HCT116 (cell line): Measurements from ENCODE around the gene ACSF2. TPM values are rescaled to one million over a fixed set of nuclear protein-coding genes. Genes with fewer than 3 reads are reported as not detected.

Experiments used
- ATAC-seq: fragments of 200-7000 bp; cut with Tn5 transposase; 2 replicates; pipeline ENCODE4 v1.9.1; 2020; ENCODE audit warnings: mild to moderate bottlenecking, moderate library complexity
- BruUV-seq: library from RNA; stranded (reverse); fragments of 400-500 nt; replicated peaks from 2 replicates; lab custom pipeline; 2021; lab: Mats Ljungman, UMichigan
- CTCF ChIA-PET: fragments of 300-600 bp; sonication (Branson Sonifier 250); formaldehyde crosslinking; loops from one replicate; lab custom pipeline; 2021; ENCODE audit warnings: antibody characterized with exemption; lab: Charles Lee
- POLR2A ChIA-PET: fragments of 300-600, 350-600 bp; sonication (Branson Sonifier 250); formaldehyde crosslinking; loops from one replicate; lab custom pipeline; 2021; ENCODE audit warnings: antibody characterized with exemption; lab: Charles Lee
- RAD21 ChIA-PET, 2 experiments: fragments of 300-600 bp; sonication (Branson Sonifier 250); formaldehyde crosslinking; loops; one replicate each; lab custom pipeline; 2023; ENCODE audit warnings: low total read pairs in 2 of 2; ENCODE audit not compliant: uncharacterized antibody in 2 of 2, unreplicated experiment in 2 of 2, low non-redundant PET in 1 of 2; lab: Charles Lee
- DNase-seq: peaks from one replicate; pipeline ENCODE4 v3.0.0-alpha.2; 2010; ENCODE audit warnings: low read depth, low spot score
- H2AFZ ChIP-seq: fragments of 200-600 bp; shearing (Covaris generic), sonication (generic); 2 replicates; pipeline ENCODE4 v1.6.1; 2017; ENCODE audit warnings: low read depth, mixed run types, mixed read lengths, antibody characterized with exemption, low read length; ENCODE audit not compliant: poor library complexity, severe bottlenecking
- H3K27ac ChIP-seq: 2 replicates; pipeline ENCODE4 v1.5.1; 2012; ENCODE audit warnings: low read depth, low read length
- H3K27me3 ChIP-seq: fragments of 200-600 bp; sonication (generic); 2 replicates; pipeline ENCODE4 v1.6.1; 2016; ENCODE audit warnings: mixed run types, low read length, mixed read lengths; ENCODE audit not compliant: insufficient read depth
- H3K36me3 ChIP-seq, 2 experiments: fragments of 200-500 bp in 1 of 2; fragments of 200-600 bp in 1 of 2; sonication (Bioruptor generic) in 1 of 2; sonication (generic) in 1 of 2; 2 replicates each; pipeline versions ENCODE4 v1.5.1 to v1.6.1; 2014 to 2016; ENCODE audit warnings: low read length in 2 of 2, inconsistent platforms in 1 of 2, mixed read lengths in 1 of 2, mixed run types in 1 of 2; ENCODE audit not compliant: insufficient read depth in 2 of 2, control insufficient read depth in 1 of 2
- H3K4me1 ChIP-seq, 2 experiments: fragments of 200-600 bp in 1 of 2; sonication (generic) in 1 of 2; 2 replicates each; pipeline versions ENCODE4 v1.5.1 to v1.6.1; 2012 to 2017; ENCODE audit warnings: low read length in 2 of 2, inconsistent platforms in 1 of 2, mild to moderate bottlenecking in 1 of 2, mixed read lengths in 1 of 2, mixed run types in 1 of 2, moderate library complexity in 1 of 2; ENCODE audit not compliant: insufficient read depth in 2 of 2, control insufficient read depth in 1 of 2
- H3K4me2 ChIP-seq: fragments of 200-600 bp; sonication (generic); 2 replicates; pipeline ENCODE4 v1.6.1; 2017; ENCODE audit warnings: mixed run types, low read length, mixed read lengths
- H3K4me3 ChIP-seq, 2 experiments: fragments of 200-600 bp in 1 of 2; sonication (generic) in 1 of 2; replicated peaks in 1 of 2; 2 replicates each; pipeline ENCODE4 v1.5.1; 2011 to 2016; ENCODE audit warnings: low read length in 2 of 2, control low read depth in 1 of 2, low read depth in 1 of 2, mild to moderate bottlenecking in 1 of 2, mixed read lengths in 1 of 2, mixed run types in 1 of 2
- H3K79me2 ChIP-seq: fragments of 200-600 bp; sonication (generic); 2 replicates; pipeline ENCODE4 v1.6.1; 2017; ENCODE audit warnings: mild to moderate bottlenecking, mixed run types, low read length, moderate library complexity, mixed read lengths; ENCODE audit not compliant: insufficient read depth
- H3K9ac ChIP-seq: fragments of 200-600 bp; sonication (generic); 2 replicates; pipeline ENCODE4 v1.6.1; 2016; ENCODE audit warnings: low read length, mixed read lengths
- H3K9me2 ChIP-seq: fragments of 200-600 bp; sonication (generic), shearing (Covaris generic); 2 replicates; pipeline ENCODE4 v1.6.1; 2017; ENCODE audit warnings: mixed run types, mild to moderate bottlenecking, moderate library complexity; ENCODE audit not compliant: insufficient read depth
- H3K9me3 ChIP-seq, 2 experiments: fragments of 200-500 bp in 1 of 2; fragments of 200-600 bp in 1 of 2; sonication (Bioruptor generic) in 1 of 2; sonication (generic) in 1 of 2; 2 replicates each; pipeline ENCODE4 v1.6.1; 2014 to 2017; ENCODE audit warnings: low read length in 2 of 2, mixed read lengths in 2 of 2, inconsistent platforms in 1 of 2, low read depth in 1 of 2, mild to moderate bottlenecking in 1 of 2, mixed run types in 1 of 2, moderate library complexity in 1 of 2; ENCODE audit not compliant: control insufficient read depth in 1 of 2, insufficient read depth in 1 of 2
- H4K20me1 ChIP-seq: fragments of 200-600 bp; sonication (generic), shearing (Covaris generic); 2 replicates; pipeline ENCODE4 v1.6.1; 2017; ENCODE audit warnings: mixed run types, mild to moderate bottlenecking, moderate library complexity; ENCODE audit not compliant: insufficient read depth
- CEBPB ChIP-seq: IDR thresholded peaks from 2 replicates; pipeline ENCODE4 v1.6.1; 2012; ENCODE audit warnings: low read depth
- EGR1 ChIP-seq: IDR thresholded peaks from 2 replicates; pipeline ENCODE4 v1.6.1; 2012; ENCODE audit warnings: low read depth
- ELF1 ChIP-seq: IDR thresholded peaks from 2 replicates; pipeline ENCODE4 v1.6.1; 2012; ENCODE audit warnings: low read depth, borderline replicate concordance
- EZH2phosphoT487 ChIP-seq: fragments of 200-600 bp; IDR thresholded peaks from 2 replicates; pipeline ENCODE4 v1.6.1; 2018; ENCODE audit warnings: antibody characterized with exemption, borderline replicate concordance
- FOSL1 ChIP-seq: IDR thresholded peaks from 2 replicates; pipeline ENCODE4 v1.6.1; 2012; ENCODE audit warnings: low read depth
- JUND ChIP-seq: IDR thresholded peaks from 2 replicates; pipeline ENCODE4 v1.6.1; 2012
- POLR2A ChIP-seq: IDR thresholded peaks from 2 replicates; pipeline ENCODE4 v1.7.0; 2011; ENCODE audit warnings: borderline replicate concordance; ENCODE audit not compliant: insufficient read depth, insufficient read length; ENCODE audit errors: extremely low read depth
- POLR2AphosphoS5 ChIP-seq: IDR thresholded peaks from 2 replicates; pipeline ENCODE4 v1.6.1; 2011; ENCODE audit warnings: mild to moderate bottlenecking, low read depth, low read length, moderate library complexity
- RAD21 ChIP-seq: IDR thresholded peaks from 2 replicates; pipeline ENCODE4 v1.6.1; 2012; ENCODE audit warnings: low read depth, mild to moderate bottlenecking
- SIN3A ChIP-seq: IDR thresholded peaks from 2 replicates; pipeline ENCODE4 v1.6.1; 2012; ENCODE audit warnings: low read depth
- SP1 ChIP-seq: IDR thresholded peaks from 2 replicates; pipeline ENCODE4 v1.6.1; 2012; ENCODE audit warnings: low read depth
- SRF ChIP-seq: IDR thresholded peaks from 2 replicates; pipeline ENCODE4 v1.6.1; 2012; ENCODE audit warnings: low read depth
- TCF7L2 ChIP-seq: IDR thresholded peaks from 2 replicates; pipeline ENCODE4 v1.7.0; 2011; ENCODE audit warnings: borderline replicate concordance, inconsistent platforms; ENCODE audit not compliant: insufficient read depth, insufficient read length; ENCODE audit errors: extremely low read depth
- YY1 ChIP-seq: IDR thresholded peaks from 2 replicates; pipeline ENCODE4 v1.6.1; 2011; ENCODE audit warnings: low read length, low read depth, moderate library complexity, mild to moderate bottlenecking; ENCODE audit not compliant: insufficient replicate concordance; ENCODE audit errors: extremely low read depth
- ZNF274 ChIP-seq: fragments of 200-500 bp; sonication (Bioruptor generic); IDR thresholded peaks from 2 replicates; pipeline ENCODE4 v1.6.1; 2014; ENCODE audit warnings: mild to moderate bottlenecking, low read depth, low read length, inconsistent platforms
- intact Hi-C: fragments of 100-400 bp; cut with micrococcal nuclease; formaldehyde crosslinking; loops from 2 replicates; pipeline ENCODE4 v1.10.0; 2022
- total RNA-seq: library from RNA; stranded (reverse); gene quantifications from one replicate; pipeline ENCODE4 v1.2.1, GENCODE V29; 2021; ENCODE audit not compliant: unreplicated experiment
- TF ChIP-seq, protein P1 (sequence below), 3 experiments: fragments of 200-600 bp in 1 of 3; sonication (generic) in 1 of 3; IDR thresholded peaks in 2 of 3; conservative IDR thresholded peaks in 1 of 3; 2 replicates each; pipeline ENCODE4 v1.5.1; 2012 to 2017; ENCODE audit warnings: low read depth in 2 of 3, low read length in 2 of 3, antibody characterized with exemption in 1 of 3, borderline replicate concordance in 1 of 3, control low read depth in 1 of 3, mild to moderate bottlenecking in 1 of 3, mixed read lengths in 1 of 3, mixed run types in 1 of 3, moderate library complexity in 1 of 3; ENCODE audit not compliant: insufficient read depth in 1 of 3
- TF ChIP-seq, protein P2 (sequence below): IDR thresholded peaks from 2 replicates; pipeline ENCODE4 v1.6.1; 2012
- TF ChIP-seq, protein P3 (sequence below): IDR thresholded peaks from 2 replicates; pipeline ENCODE4 v1.6.1; 2011; ENCODE audit warnings: mild to moderate bottlenecking, low read length, moderate library complexity; ENCODE audit not compliant: insufficient replicate concordance; ENCODE audit errors: extremely low read depth
- TF ChIP-seq, protein P4 (sequence below): IDR thresholded peaks from 2 replicates; pipeline ENCODE4 v1.6.1; 2012; ENCODE audit warnings: low read depth

ACSF2 gene
- total RNA-seq, 1 experiment from 2014 or later: 52.4 TPM

DNA sequence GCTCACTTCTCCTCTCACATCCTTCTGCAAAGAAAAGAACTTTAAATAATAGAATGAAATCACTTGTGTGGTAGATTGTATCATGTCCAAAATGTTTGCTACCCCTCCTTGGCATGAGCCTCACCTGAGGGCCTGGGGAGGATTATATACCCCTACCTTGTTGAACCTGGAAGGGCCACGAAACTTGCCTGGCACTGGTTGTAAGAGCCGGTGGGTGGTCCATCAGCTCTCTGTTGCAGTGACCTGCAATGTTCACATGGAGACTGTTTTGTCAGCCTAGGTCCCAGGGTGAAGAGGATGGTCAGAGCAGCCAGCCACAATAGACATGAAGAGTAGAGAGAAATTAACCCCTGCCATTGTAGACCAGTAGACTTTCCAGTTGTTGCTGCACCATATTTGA is 62.9 kb downstream of the ACSF2 start:
- no peak overlapping the region for H3K4me3 ChIP-seq
- no peaks in the 10 kb centered on the region for H3K9me2 ChIP-seq
- TF ChIP-seq SIN3A (no peak), SP1 (no peak), SRF (no peak), EZH2phosphoT487 (no peak), YY1 (no peak), CEBPB (no peak), RAD21 (no peak), EGR1 (no peak), POLR2A (no peak), JUND (no peak), POLR2AphosphoS5 (no peak), TCF7L2 (no peak), ELF1 (no peak), ZNF274 (no peak), FOSL1 (no peak)
- TF ChIP-seq, protein P1, sequence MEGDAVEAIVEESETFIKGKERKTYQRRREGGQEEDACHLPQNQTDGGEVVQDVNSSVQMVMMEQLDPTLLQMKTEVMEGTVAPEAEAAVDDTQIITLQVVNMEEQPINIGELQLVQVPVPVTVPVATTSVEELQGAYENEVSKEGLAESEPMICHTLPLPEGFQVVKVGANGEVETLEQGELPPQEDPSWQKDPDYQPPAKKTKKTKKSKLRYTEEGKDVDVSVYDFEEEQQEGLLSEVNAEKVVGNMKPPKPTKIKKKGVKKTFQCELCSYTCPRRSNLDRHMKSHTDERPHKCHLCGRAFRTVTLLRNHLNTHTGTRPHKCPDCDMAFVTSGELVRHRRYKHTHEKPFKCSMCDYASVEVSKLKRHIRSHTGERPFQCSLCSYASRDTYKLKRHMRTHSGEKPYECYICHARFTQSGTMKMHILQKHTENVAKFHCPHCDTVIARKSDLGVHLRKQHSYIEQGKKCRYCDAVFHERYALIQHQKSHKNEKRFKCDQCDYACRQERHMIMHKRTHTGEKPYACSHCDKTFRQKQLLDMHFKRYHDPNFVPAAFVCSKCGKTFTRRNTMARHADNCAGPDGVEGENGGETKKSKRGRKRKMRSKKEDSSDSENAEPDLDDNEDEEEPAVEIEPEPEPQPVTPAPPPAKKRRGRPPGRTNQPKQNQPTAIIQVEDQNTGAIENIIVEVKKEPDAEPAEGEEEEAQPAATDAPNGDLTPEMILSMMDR (IDR thresholded peaks at IDR 0.05 in 2 of 3, conservative IDR thresholded peaks at IDR 0.05 in 1 of 3; ENCODE audit: borderline replicate concordance in 1 of 3, insufficient read depth in 1 of 3, low read depth in 2 of 3, low read length in 2 of 3): no peak
- TF ChIP-seq, protein P2, sequence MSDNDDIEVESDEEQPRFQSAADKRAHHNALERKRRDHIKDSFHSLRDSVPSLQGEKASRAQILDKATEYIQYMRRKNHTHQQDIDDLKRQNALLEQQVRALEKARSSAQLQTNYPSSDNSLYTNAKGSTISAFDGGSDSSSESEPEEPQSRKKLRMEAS: no peak
- TF ChIP-seq, protein P3, sequence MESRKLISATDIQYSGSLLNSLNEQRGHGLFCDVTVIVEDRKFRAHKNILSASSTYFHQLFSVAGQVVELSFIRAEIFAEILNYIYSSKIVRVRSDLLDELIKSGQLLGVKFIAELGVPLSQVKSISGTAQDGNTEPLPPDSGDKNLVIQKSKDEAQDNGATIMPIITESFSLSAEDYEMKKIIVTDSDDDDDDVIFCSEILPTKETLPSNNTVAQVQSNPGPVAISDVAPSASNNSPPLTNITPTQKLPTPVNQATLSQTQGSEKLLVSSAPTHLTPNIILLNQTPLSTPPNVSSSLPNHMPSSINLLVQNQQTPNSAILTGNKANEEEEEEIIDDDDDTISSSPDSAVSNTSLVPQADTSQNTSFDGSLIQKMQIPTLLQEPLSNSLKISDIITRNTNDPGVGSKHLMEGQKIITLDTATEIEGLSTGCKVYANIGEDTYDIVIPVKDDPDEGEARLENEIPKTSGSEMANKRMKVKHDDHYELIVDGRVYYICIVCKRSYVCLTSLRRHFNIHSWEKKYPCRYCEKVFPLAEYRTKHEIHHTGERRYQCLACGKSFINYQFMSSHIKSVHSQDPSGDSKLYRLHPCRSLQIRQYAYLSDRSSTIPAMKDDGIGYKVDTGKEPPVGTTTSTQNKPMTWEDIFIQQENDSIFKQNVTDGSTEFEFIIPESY: no peak
- TF ChIP-seq, protein P4, sequence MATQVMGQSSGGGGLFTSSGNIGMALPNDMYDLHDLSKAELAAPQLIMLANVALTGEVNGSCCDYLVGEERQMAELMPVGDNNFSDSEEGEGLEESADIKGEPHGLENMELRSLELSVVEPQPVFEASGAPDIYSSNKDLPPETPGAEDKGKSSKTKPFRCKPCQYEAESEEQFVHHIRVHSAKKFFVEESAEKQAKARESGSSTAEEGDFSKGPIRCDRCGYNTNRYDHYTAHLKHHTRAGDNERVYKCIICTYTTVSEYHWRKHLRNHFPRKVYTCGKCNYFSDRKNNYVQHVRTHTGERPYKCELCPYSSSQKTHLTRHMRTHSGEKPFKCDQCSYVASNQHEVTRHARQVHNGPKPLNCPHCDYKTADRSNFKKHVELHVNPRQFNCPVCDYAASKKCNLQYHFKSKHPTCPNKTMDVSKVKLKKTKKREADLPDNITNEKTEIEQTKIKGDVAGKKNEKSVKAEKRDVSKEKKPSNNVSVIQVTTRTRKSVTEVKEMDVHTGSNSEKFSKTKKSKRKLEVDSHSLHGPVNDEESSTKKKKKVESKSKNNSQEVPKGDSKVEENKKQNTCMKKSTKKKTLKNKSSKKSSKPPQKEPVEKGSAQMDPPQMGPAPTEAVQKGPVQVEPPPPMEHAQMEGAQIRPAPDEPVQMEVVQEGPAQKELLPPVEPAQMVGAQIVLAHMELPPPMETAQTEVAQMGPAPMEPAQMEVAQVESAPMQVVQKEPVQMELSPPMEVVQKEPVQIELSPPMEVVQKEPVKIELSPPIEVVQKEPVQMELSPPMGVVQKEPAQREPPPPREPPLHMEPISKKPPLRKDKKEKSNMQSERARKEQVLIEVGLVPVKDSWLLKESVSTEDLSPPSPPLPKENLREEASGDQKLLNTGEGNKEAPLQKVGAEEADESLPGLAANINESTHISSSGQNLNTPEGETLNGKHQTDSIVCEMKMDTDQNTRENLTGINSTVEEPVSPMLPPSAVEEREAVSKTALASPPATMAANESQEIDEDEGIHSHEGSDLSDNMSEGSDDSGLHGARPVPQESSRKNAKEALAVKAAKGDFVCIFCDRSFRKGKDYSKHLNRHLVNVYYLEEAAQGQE: no peak
- TF ChIP-seq, all 23 proteins: peak for 0
- Histone ChIP-seq H3K36me3 (peaks cover 11 to 21% of the 10 kb centered on the region in 2 experiments), H3K27me3 (no peaks in the 10 kb centered on the region), H3K9me3 (no peaks in the 10 kb centered on the region), H3K4me1 (peaks cover 3 to 17% of the 10 kb centered on the region in 2 experiments; a peak in 3 of 4 replicates), H2AFZ (no peak overlapping the region), H4K20me1 (no peaks in the 10 kb centered on the region), H3K4me2 (no peak overlapping the region), H3K27ac (no peak overlapping the region), H3K9ac (no peak overlapping the region), H3K79me2 (no peaks in the 10 kb centered on the region)
- ChIA-PET POLR2A (no interaction called here), RAD21 (no interaction called here), CTCF (interaction anchor here (1.0 kb wide), 1 partner anchor 364 kb away, joined by 3 read pairs; no protein-coding TSS in a partner anchor)
- no TSS peak for BruUV-seq
- intact Hi-C loops: no loop called here
- ATAC-seq (no peak), DNase-seq (no peak)
